ENCODE data around the gene EPHA1.

The EPHA1 gene

GRCh38 chr7:143383642-143383957 is 25.1 kb downstream of the EPHA1 start:
- Histone ChIP-seq H3K79me2 (ENCODE audit: insufficient read depth, low read length) (no peaks in the 10 kb centered on the region), H2AFZ (ENCODE audit: low read depth, low read length, severe bottlenecking) (no peak overlapping the region), H3K27me3 (ENCODE audit: low read length) (no peaks in the 10 kb centered on the region), H3K9me2 (replicated peaks; ENCODE audit: insufficient read depth, low read length) (no peaks in the 10 kb centered on the region), H4K20me1 (ENCODE audit: low read depth, low read length) (no peaks in the 10 kb centered on the region), H3K9ac (ENCODE audit: low read length) (no peak overlapping the region), H3K9me3 (ENCODE audit: insufficient read depth, low read length) (no peaks in the 10 kb centered on the region), H3K36me3 (ENCODE audit: low read length) (no peaks in the 10 kb centered on the region), H3K4me2 (ENCODE audit: low read depth, low read length, poor library complexity, severe bottlenecking) (no peak overlapping the region), H3F3A (ENCODE audit: insufficient read depth) (no peaks in the 10 kb centered on the region), H3K27ac (ENCODE audit: low read depth, low read length) (no peak overlapping the region), H3K4me3 (ENCODE audit: insufficient read depth, low read length, poor library complexity, severe bottlenecking) (no peak overlapping the region)
- no peak for TF ChIP-seq CTCF (IDR thresholded peaks at IDR 0.05; ENCODE audit: insufficient read depth, low read length, poor library complexity, severe bottlenecking)
- no peak for TF ChIP-seq EZH2phosphoT487 (conservative IDR thresholded peaks at IDR 0.05; ENCODE audit: low read length)

- Histone ChIP-seq H3K36me3 (ENCODE audit: low read length) (no peaks in the 10 kb centered on the region), H3K27ac (ENCODE audit: low read depth, low read length) (no peak overlapping the region), H4K20me1 (ENCODE audit: low read depth, low read length) (no peaks in the 10 kb centered on the region), H3K9me3 (ENCODE audit: insufficient read depth, low read length) (no peaks in the 10 kb centered on the region), H3K4me3 (ENCODE audit: insufficient read depth, low read length, poor library complexity, severe bottlenecking) (no peak overlapping the region), H3K27me3 (ENCODE audit: low read length) (no peaks in the 10 kb centered on the region), H3K79me2 (ENCODE audit: insufficient read depth, low read length) (no peaks in the 10 kb centered on the region), H3K9me2 (replicated peaks; ENCODE audit: insufficient read depth, low read length) (no peaks in the 10 kb centered on the region), H3F3A (ENCODE audit: insufficient read depth) (no peaks in the 10 kb centered on the region), H2AFZ (ENCODE audit: low read depth, low read length, severe bottlenecking) (no peak overlapping the region), H3K4me2 (ENCODE audit: low read depth, low read length, poor library complexity, severe bottlenecking) (no peak overlapping the region), H3K9ac (ENCODE audit: low read length) (no peak overlapping the region)
- TF ChIP-seq CTCF (IDR thresholded peaks at IDR 0.05; ENCODE audit: insufficient read depth, low read length, poor library complexity, severe bottlenecking): no peak
- TF ChIP-seq EZH2phosphoT487 (conservative IDR thresholded peaks at IDR 0.05; ENCODE audit: low read length): no peak
Measured at GRCh38 chr7:143382791-143383641, 25.6 kb downstream of the EPHA1 start.

GRCh38 chr7:143382126-143382790 is 26.4 kb downstream of the EPHA1 start:
- no peak overlapping the region for H2AFZ ChIP-seq (ENCODE audit: low read depth, low read length, severe bottlenecking)
- no peak overlapping the region for H3K27ac ChIP-seq (ENCODE audit: low read depth, low read length)
- no peaks in the 10 kb centered on the region for H3K9me2 ChIP-seq (replicated peaks; ENCODE audit: insufficient read depth, low read length)
- no peaks in the 10 kb centered on the region for H3F3A ChIP-seq (ENCODE audit: insufficient read depth)
- no peaks in the 10 kb centered on the region for H4K20me1 ChIP-seq (ENCODE audit: low read depth, low read length)
- H3K9ac ChIP-seq (ENCODE audit: low read length): no peak overlapping the region
- H3K9me3 ChIP-seq (ENCODE audit: insufficient read depth, low read length): no peaks in the 10 kb centered on the region
- no peaks in the 10 kb centered on the region for H3K79me2 ChIP-seq (ENCODE audit: insufficient read depth, low read length)
- H3K27me3 ChIP-seq (ENCODE audit: low read length): no peaks in the 10 kb centered on the region
- no peak overlapping the region for H3K4me3 ChIP-seq (ENCODE audit: insufficient read depth, low read length, poor library complexity, severe bottlenecking)
- H3K4me2 ChIP-seq (ENCODE audit: low read depth, low read length, poor library complexity, severe bottlenecking): no peak overlapping the region
- TF ChIP-seq CTCF (IDR thresholded peaks at IDR 0.05; ENCODE audit: insufficient read depth, low read length, poor library complexity, severe bottlenecking) (no peak), EZH2phosphoT487 (conservative IDR thresholded peaks at IDR 0.05; ENCODE audit: low read length) (no peak)
- no peaks in the 10 kb centered on the region for H3K36me3 ChIP-seq (ENCODE audit: low read length)
